Activated CD8-positive, alpha-beta memory T cell treated with anti-CD3 and anti-CD28 coated beads for 36 hours (primary cell): ENCODE data around the gene ANKRD1. TPM values are rescaled to one million over a fixed set of nuclear protein-coding genes. Genes with fewer than 3 reads are reported as not detected.
"Not testable (repeated sequence)": the region's sequence is repeated elsewhere in the genome, so short reads cannot be mapped to it uniquely, and the experiment has no call there.

Experiments
- CTCF ChIA-PET: fragments of 350-600 bp; sonication (Branson Sonifier 250); formaldehyde crosslinking; loops from one replicate; lab custom pipeline; 2021; ENCODE audit warnings: antibody characterized with exemption; lab: Charles Lee
- POLR2A ChIA-PET: fragments of 350-600 bp; sonication (Branson Sonifier 250); formaldehyde crosslinking; loops from one replicate; lab custom pipeline; 2021; ENCODE audit warnings: antibody characterized with exemption; lab: Charles Lee
- total RNA-seq, 2 experiments: library from RNA; stranded (reverse); gene quantifications; one replicate each; pipeline ENCODE4 v1.2.3, GENCODE V29; 2021

Gene ANKRD1
- total RNA-seq, 2 experiments from 2014 or later, result not detected

DNA sequence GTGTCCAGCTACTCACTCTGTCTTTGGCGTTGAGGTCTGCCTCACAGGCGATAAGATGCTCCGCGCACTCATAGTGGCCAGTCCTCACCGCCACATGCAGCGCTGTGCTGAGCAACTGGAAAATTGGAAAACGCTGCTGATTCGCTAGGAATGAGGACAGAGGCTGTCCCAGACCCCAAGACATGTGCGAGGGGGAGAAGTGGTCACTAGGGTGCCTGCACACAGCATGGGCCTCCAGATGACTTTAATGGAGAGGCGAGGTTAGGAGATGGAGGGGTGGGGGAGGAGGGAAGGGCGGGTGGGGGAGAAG, 5.2 kb downstream of the ANKRD1 start:
- CTCF ChIA-PET, result no interaction called here
- POLR2A ChIA-PET, result no interaction called here

DNA sequence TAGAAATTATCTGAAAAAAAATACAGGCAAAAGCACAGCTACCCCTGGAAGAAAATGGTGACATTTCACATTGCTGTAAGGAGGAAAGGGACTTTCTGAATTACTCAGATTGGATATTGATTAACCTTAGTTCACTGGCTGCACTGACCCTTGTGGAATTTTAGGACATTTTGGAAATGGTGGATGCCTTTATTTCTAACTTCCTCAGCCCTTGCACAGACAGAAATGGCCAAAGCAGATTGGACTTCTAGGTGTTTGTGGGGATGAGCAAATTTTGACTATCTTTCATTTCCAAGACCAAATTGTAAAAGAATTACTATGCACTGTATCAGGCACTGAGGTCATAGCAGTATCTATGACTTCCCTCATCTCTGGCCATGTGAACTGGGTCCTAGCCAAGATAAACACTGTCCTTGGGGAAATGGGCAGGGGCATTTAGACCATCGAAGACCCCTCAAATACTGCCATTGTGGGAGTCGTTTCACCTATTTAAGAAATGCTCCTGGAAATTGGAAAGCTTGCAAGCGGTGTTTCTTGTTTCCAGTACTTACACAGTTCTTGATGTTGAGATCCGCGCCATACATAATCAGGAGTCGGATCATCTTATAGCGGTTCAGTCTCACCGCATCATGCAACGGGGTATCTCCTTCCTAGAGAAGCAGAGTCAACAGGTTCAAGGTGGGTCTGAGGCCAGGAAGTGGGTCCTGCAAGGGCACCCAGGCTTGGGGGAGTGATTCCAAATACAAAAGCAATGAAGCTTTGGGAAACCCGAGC, 5.7 kb downstream of the ANKRD1 start:
- ChIA-PET CTCF (no interaction called here), POLR2A (no interaction called here)

GRCh38 chr10:90913774-90914420, 7.0 kb downstream of the ANKRD1 start:
- CTCF ChIA-PET, result no interaction called here
- POLR2A ChIA-PET, result no interaction called here

GRCh38 chr10:90912854-90913479, 7.9 kb downstream of the ANKRD1 start:
- ChIA-PET CTCF (interaction anchor here (0.7 to 1.4 kb wide), 3 partner anchors 27 to 87 kb away, joined by 3 to 4 read pairs (median 3); no protein-coding TSS in a partner anchor), POLR2A (interaction anchor here (0.5 kb wide), 1 partner anchor 990 kb away, joined by 5 read pairs; no protein-coding TSS in a partner anchor)

GRCh38 chr10:90912174-90912573, 8.7 kb downstream of the ANKRD1 start:
- CTCF ChIA-PET, result interaction anchor here (0.7 to 1.5 kb wide), 12 partner anchors 10 to 995 kb away, joined by 3 to 7 read pairs (median 3); no protein-coding TSS in a partner anchor
- POLR2A ChIA-PET, result interaction anchor here (0.5 to 0.7 kb wide), 2 partner anchors 18 to 991 kb away, joined by 4 to 5 read pairs; no protein-coding TSS in a partner anchor

DNA sequence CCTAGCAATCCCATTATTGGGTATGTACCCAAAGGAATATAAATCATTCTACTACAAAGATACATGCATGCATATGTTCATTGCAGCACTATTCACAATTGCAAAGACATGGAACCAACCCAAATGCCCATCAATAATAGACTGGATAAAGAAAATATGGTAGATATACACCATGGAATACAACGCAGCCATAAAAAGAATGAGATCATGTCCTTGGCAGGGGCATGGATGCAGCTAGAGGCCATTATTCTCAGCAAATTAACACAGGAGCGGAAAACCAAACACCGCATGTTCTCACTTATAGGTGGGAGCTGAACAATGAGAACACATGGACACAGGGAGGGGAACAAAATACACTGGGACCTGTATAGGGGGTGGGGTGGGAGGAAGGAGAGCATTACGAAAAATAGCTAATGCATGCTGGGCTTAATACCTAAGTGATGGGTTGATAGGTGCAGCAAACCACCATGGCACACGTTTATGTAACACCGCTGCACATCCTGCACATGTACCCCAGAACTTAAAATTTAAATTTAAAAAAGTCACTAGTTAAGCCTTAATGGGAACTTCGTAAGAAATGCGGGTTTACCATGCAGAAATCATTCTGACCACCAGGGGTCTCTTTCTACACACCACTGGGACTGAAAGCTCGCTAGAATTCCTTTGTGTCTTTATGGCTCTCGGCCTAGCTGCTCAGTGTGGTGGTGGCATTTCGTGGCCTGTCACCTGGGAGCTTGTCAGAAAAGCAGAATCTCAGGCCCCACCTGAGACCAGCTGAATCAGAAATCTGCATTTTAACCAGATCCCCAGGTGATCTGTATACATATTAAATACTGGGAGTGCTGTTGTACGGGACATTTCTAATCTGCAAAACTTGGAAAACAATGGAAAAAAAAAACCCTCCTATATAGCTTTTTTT, 9.5 kb downstream of the ANKRD1 start:
- CTCF ChIA-PET, result interaction anchor here (0.9 to 1.8 kb wide), 12 partner anchors 10 to 996 kb away, joined by 3 to 7 read pairs (median 3); no protein-coding TSS in a partner anchor
- POLR2A ChIA-PET, result interaction anchor here (0.7 kb wide), 1 partner anchor 19 kb away, joined by 4 read pairs; no protein-coding TSS in a partner anchor

- ChIA-PET POLR2A (no interaction called here), CTCF (no interaction called here)
Measured at GRCh38 chr10:90906596-90906995, 14.3 kb downstream of the ANKRD1 start.

- ChIA-PET POLR2A (interaction anchor here (0.6 kb wide), 1 partner anchor 34 kb away, joined by 3 read pairs; the partner anchor contains the start of gene RPP30), CTCF (no interaction called here)
Measured at GRCh38 chr10:90905925-90906324, 15.0 kb downstream of the ANKRD1 start.

DNA sequence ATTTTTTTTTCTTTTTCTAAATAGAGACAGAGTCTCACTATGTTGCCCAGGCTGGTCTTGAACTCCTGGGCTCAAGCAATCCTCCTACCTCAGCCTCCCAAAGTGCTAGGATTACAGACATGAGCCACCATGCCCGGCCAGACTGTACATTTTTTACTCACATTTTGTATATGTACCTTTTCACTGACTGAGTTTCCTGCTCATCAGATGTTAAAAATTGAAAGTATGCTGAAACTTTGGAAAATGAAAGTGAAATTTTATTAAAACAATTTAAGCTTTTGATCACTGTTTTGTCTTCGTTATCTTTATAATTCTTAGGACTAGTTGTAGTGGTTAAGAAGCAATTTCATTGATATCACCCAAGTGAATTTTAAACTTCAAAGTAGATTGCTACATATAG, 24.0 kb downstream of the ANKRD1 start:
- CTCF ChIA-PET, POLR2A ChIA-PET: not testable (repeated sequence)

DNA sequence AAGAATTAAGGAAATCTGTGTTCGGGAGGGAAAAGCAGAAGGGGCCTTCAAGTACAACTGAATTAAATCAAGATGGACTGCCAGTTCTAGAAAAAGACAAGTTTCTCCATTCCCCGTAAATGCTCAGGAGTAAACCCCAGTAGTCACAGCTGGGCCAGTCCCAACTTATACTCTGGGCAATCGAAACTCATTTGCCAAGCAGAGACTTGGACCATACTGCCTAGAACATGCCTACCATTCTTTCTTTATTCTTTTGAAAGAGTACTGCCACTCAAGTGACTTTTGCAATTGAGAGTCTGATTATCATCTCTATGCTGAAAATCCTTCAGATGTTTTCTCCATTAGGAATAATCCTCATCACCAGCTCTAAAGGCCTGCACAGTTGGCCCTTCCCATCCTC, 27.7 kb downstream of the ANKRD1 start:
- ChIA-PET CTCF (no interaction called here), POLR2A (no interaction called here)

DNA sequence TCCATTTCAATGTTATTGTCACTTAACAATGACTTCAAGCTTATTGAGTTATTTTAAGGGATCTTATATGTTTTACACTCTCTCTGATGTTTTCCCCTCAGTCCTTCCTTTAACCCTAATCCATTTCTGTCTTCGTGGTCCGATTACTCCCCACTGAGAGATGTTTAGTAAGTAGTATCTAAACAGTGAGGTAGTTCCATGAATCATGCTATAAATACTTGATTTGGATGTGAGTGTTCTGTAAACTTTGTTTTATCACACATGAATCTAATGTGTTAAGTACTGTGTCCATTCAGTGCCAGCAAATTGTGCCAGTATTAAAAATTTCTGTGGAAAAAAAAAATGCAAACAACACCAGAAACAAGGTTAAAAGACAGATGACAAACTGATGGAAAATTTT, 30.5 kb downstream of the ANKRD1 start:
- ChIA-PET CTCF (no interaction called here), POLR2A (no interaction called here)

GRCh38 chr10:90889636-90890035, 31.3 kb downstream of the ANKRD1 start:
- CTCF ChIA-PET, result interaction anchor here (1.2 kb wide), 1 partner anchor 117 kb away, joined by 3 read pairs; no protein-coding TSS in a partner anchor
- POLR2A ChIA-PET, result interaction anchor here (0.7 kb wide), 1 partner anchor 103 kb away, joined by 4 read pairs; no protein-coding TSS in a partner anchor

GRCh38 chr10:90888387-90888786, 32.5 kb downstream of the ANKRD1 start:
- POLR2A ChIA-PET, result no interaction called here

GRCh38 chr10:90887555-90887954, 33.3 kb downstream of the ANKRD1 start:
- ChIA-PET POLR2A (no interaction called here), CTCF (interaction anchor here (1.0 kb wide), 1 partner anchor 119 kb away, joined by 3 read pairs; no protein-coding TSS in a partner anchor)

More at GRCh38 chr10:90888387-90888786, 32.5 kb downstream of the ANKRD1 start:
- CTCF ChIA-PET, result interaction anchor here (0.7 to 0.8 kb wide), 2 partner anchors 34 to 56 kb away, joined by 3 read pairs; no protein-coding TSS in a partner anchor

DNA sequence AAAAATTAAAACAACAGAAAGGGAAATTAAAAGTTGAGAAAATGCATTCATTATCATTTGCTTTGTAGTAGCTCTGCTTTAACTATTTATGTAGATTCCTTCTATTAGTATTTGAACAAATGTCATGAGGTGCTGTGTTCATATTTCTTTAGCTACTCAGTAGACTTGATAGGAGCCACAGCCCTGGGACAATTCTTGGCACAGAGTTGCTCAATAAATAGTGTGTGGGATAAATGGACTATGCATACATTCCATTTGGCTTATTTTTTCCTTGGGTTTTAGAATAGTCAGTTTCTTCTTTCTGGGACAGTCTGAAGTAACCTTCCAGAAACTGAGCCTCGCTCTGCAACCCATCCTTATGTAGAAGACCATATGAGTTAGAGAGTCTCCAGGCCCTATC, 35.7 kb downstream of the ANKRD1 start:
- CTCF ChIA-PET, result no interaction called here
- POLR2A ChIA-PET, result no interaction called here

DNA sequence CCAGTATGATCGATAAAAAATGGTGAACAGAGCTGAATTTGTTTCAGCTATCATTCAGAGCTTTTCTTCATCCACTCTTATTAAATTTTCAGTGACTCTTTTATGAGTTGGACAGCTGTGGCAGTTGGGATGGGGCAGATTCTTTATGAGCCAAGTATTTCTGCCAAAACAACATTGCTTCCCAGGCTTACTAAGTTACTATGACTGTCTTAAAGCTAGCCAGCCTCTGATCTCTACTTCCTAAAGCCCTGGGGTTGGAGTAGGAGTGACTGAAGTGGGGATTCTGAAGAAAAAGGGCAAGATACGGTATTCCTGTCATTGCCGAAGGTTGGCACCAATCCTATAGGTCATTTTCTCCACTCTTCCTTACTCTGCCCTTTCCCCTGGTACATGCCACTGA, 36.5 kb downstream of the ANKRD1 start:
- ChIA-PET POLR2A (no interaction called here), CTCF (no interaction called here)

- CTCF ChIA-PET, result interaction anchor here (0.7 to 1.8 kb wide), 3 partner anchors 30 to 371 kb away, joined by 4 to 6 read pairs (median 4); no protein-coding TSS in a partner anchor
- POLR2A ChIA-PET, result not testable (repeated sequence)
Measured at GRCh38 chr10:90880059-90880719, 40.7 kb downstream of the ANKRD1 start.

DNA sequence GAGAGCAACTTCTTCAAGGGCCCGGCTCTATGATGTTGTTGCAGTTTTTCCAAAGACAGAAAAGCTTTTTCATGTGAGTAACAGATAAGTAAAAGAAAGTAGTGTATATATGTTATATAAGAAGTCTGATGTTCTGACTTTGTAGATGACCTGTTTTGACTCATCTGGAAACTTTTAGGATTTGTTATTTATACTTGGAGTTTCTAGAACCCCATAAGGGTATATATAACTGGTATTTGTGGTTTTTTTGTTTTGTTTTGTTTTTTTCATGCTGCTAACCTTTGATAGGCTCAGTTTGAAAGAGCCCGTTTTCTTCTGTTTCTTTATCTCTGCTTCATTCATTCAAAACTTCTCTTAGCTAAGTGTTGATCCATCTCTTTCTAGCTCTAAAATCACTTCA, 41.8 kb downstream of the ANKRD1 start:
- ChIA-PET POLR2A (interaction anchor here (0.9 kb wide), 1 partner anchor 22 kb away, joined by 3 read pairs; no protein-coding TSS in a partner anchor), CTCF (interaction anchor here (1.8 kb wide), 1 partner anchor 31 kb away, joined by 6 read pairs; no protein-coding TSS in a partner anchor)
